Progenitor cell of endocrine pancreas (in vitro differentiated cells): Measurements from ENCODE around the gene HES6. TPM values are rescaled to one million over a fixed set of nuclear protein-coding genes. Genes with fewer than 3 reads are reported as not detected.
A peak's percentile ranks its signal among the peaks of the same experiment; 100 is the strongest.

ENCODE experiments used
- DNase-seq: peaks from one replicate; pipeline ENCODE4 v3.0.0; 2021; ENCODE audit warnings: low spot score; ENCODE audit not compliant: unreplicated experiment
- H3K27ac Mint-ChIP-seq: 2 replicates; pipeline ENCODE4 v1.8.0; 2021; ENCODE audit warnings: mild to moderate bottlenecking, moderate library complexity, mixed read lengths
- H3K27me3 Mint-ChIP-seq: 2 replicates; pipeline ENCODE4 v1.8.0; 2021; ENCODE audit warnings: mixed read lengths
- H3K36me3 Mint-ChIP-seq: 2 replicates; pipeline ENCODE4 v1.8.0; 2022; ENCODE audit warnings: mixed read lengths; ENCODE audit not compliant: insufficient read depth
- H3K4me1 Mint-ChIP-seq: 2 replicates; pipeline ENCODE4 v1.8.0; 2021; ENCODE audit warnings: low read depth, mixed read lengths
- H3K4me3 Mint-ChIP-seq: 2 replicates; pipeline ENCODE4 v1.8.0; 2021; ENCODE audit warnings: low read depth, mild to moderate bottlenecking, moderate library complexity, mixed read lengths
- H3K9me3 Mint-ChIP-seq: 2 replicates; pipeline ENCODE4 v1.8.0; 2021; ENCODE audit warnings: low read depth, mixed read lengths
- total RNA-seq: library from RNA; stranded (reverse); gene quantifications from 2 replicates; pipeline ENCODE4 v1.2.1, GENCODE V29; 2021
- TF ChIP-seq, protein P1 (sequence below): fragments of 200-600 bp; sonication (generic); IDR thresholded peaks from one replicate; pipeline ENCODE4 v1.5.0; 2021; ENCODE audit warnings: antibody characterized with exemption, mild to moderate bottlenecking; ENCODE audit not compliant: unreplicated experiment

The HES6 gene
- total RNA-seq, 1 donor from 2014 or later = 64.2 TPM

DNA sequence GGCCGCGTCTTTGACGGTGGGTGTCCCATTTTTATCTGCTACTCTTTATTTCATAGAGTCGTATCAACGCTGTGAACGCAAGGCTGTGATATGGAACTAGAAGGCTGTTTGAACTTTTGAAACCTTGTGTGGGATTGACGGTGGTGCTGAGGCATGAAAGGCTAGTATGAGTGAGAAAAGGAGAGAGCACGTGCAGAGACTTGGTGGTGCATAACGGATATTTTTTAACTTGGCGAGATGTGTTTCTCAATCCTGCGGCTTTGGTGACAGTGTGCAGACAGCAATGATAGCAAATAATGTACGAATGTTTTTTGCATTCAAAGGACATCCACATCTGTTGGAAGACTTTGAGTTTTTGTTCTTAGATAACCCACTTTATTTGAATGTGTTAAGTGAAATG, 6.2 kb downstream of the HES6 start:
- H3K9me3 Mint-ChIP-seq = peaks cover 7% of the 10 kb centered on the region
- H3K27ac Mint-ChIP-seq = no peak overlapping the region
- peaks cover 12% of the 10 kb centered on the region for H3K4me1 Mint-ChIP-seq
- no peak for DNase-seq
- H3K27me3 Mint-ChIP-seq = peaks cover 60% of the 10 kb centered on the region
- TF ChIP-seq, protein P1, sequence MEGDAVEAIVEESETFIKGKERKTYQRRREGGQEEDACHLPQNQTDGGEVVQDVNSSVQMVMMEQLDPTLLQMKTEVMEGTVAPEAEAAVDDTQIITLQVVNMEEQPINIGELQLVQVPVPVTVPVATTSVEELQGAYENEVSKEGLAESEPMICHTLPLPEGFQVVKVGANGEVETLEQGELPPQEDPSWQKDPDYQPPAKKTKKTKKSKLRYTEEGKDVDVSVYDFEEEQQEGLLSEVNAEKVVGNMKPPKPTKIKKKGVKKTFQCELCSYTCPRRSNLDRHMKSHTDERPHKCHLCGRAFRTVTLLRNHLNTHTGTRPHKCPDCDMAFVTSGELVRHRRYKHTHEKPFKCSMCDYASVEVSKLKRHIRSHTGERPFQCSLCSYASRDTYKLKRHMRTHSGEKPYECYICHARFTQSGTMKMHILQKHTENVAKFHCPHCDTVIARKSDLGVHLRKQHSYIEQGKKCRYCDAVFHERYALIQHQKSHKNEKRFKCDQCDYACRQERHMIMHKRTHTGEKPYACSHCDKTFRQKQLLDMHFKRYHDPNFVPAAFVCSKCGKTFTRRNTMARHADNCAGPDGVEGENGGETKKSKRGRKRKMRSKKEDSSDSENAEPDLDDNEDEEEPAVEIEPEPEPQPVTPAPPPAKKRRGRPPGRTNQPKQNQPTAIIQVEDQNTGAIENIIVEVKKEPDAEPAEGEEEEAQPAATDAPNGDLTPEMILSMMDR = no peak
- no peaks in the 10 kb centered on the region for H3K36me3 Mint-ChIP-seq
- peak overlapping the region; percentile 43 for H3K4me3 Mint-ChIP-seq

DNA sequence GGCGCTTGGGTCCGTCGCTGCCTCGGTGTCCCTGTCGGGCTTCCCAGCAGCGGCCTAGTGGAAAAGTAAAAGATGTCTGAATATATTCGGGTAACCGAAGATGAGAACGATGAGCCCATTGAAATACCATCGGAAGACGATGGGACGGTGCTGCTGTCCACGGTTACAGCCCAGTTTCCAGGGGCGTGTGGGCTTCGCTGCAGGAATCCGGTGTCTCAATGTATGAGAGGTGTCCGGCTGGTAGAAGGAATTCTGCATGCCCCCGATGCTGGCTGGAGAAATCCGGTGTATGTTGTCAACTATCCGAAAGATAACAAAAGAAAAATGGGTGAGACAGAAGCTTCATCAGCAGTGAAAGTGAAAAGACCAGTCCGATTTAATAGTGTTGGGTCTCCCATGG, 8.0 kb downstream of the HES6 start:
- Mint-ChIP-seq H3K36me3 (peaks cover 1% of the 10 kb centered on the region), H3K4me1 (peaks cover 17% of the 10 kb centered on the region), H3K27me3 (peaks cover 60% of the 10 kb centered on the region), H3K9me3 (peaks cover 7% of the 10 kb centered on the region), H3K27ac (no peak overlapping the region), H3K4me3 (peak overlapping the region; percentile 76)
- TF ChIP-seq, protein P1 = no peak
- DNase-seq = no peak

DNA sequence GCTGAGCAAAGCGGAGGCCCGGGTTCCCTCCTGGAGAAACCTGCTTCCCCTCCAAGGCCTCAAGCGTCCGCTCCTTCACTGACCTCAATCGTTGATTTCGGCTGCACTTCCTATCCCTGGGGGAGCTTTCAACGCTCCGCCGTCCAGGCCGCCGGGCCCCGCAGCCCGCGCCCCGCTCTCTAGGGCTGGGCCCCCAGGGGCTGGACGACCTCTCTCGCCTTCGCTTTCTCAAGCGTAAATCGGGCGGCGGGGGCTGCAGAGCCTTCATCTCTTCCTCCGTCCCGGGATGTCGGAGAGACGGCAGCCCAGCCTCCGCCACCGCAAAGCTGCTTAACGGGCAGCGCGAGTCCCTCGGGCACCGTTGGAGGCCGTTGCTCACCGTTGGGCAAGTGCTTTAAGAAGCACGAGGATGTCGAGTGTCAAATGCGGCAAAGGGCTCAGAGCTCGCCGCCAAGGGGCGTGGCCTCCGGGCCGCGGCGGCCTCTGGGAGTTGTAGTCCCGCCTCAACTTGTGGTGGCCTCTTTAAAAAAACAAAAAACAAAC, 8.5 kb downstream of the HES6 start:
- H3K9me3 Mint-ChIP-seq = peaks cover 7% of the 10 kb centered on the region
- H3K27me3 Mint-ChIP-seq = peaks cover 58% of the 10 kb centered on the region
- H3K36me3 Mint-ChIP-seq = peaks cover 3% of the 10 kb centered on the region
- H3K4me3 Mint-ChIP-seq = peak overlapping the region; percentile 76
- H3K27ac Mint-ChIP-seq = no peak overlapping the region
- TF ChIP-seq, protein P1 = no peak
- H3K4me1 Mint-ChIP-seq = peaks cover 17% of the 10 kb centered on the region
- peak; percentile 38 for DNase-seq

DNA sequence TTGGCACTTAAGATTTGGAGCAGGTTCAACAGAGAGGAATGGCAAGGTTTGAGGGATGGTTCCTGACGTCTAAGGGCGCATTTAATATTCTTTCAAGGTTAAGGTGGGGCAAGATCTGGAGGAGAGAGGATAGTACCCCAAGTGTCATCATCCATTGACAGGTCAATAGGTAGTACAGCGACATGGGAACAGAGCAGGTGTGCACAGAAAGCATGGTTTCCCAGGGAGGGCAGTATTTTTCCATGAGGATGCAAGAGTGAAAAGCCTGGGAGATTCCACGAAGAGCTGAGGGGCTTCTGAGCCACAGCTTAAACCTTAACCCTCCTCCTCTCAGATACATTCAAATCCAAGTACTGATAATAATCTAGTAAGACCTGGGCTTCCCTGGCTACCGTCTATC, 9.1 kb downstream of the HES6 start:
- peaks cover 52% of the 10 kb centered on the region for H3K27me3 Mint-ChIP-seq
- no peak overlapping the region for H3K27ac Mint-ChIP-seq

DNA sequence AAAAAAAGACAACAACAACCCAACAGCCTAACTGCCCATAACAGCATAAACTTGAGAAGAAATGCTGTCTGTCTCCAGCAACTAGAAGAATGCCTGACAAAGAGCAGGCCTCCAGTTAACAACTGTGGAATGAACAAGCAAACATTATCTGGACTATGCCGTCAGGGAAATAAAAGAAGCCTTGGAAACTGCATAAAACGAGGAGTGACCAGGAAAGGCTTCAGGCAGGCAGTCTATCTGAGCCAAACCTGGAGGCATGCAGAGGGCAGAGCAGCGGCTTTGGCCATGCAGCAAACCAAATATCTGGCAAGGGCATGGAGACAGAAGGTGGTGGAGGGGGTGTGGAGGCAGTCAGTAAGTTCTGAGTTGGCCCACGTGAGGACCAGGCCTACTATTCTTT, 11.1 kb downstream of the HES6 start:
- Mint-ChIP-seq H3K4me1 (peaks cover 17% of the 10 kb centered on the region), H3K4me3 (no peak overlapping the region), H3K36me3 (peaks cover 5% of the 10 kb centered on the region), H3K27ac (peak overlapping the region; percentile 81), H3K27me3 (peaks cover 41% of the 10 kb centered on the region), H3K9me3 (peaks cover 6% of the 10 kb centered on the region)
- TF ChIP-seq, protein P1 = no peak
- no peak for DNase-seq

More for the DNA sequence above, 9.1 kb downstream of the HES6 start:
- Mint-ChIP-seq H3K4me3 (peak overlapping the region; percentile 76), H3K9me3 (peaks cover 7% of the 10 kb centered on the region), H3K4me1 (peaks cover 17% of the 10 kb centered on the region), H3K36me3 (peaks cover 3% of the 10 kb centered on the region)
- TF ChIP-seq, protein P1 = no peak
- DNase-seq = no peak
